Cardiac atrium fibroblast (primary cell): ENCODE results near the gene NDUFAF2. TPM values are rescaled to one million over a fixed set of nuclear protein-coding genes. Genes with fewer than 3 reads are reported as not detected.

Experiments
- total RNA-seq: library from RNA; depleted of rRNA; stranded (reverse); fragments of >200 nt; gene quantifications from 2 replicates; pipeline ENCODE4 v1.2.3, GENCODE V29; 2015

The NDUFAF2 gene, protein sequence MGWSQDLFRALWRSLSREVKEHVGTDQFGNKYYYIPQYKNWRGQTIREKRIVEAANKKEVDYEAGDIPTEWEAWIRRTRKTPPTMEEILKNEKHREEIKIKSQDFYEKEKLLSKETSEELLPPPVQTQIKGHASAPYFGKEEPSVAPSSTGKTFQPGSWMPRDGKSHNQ
- 24.4 and 27.1 TPM in 2 replicates for total RNA-seq

DNA sequence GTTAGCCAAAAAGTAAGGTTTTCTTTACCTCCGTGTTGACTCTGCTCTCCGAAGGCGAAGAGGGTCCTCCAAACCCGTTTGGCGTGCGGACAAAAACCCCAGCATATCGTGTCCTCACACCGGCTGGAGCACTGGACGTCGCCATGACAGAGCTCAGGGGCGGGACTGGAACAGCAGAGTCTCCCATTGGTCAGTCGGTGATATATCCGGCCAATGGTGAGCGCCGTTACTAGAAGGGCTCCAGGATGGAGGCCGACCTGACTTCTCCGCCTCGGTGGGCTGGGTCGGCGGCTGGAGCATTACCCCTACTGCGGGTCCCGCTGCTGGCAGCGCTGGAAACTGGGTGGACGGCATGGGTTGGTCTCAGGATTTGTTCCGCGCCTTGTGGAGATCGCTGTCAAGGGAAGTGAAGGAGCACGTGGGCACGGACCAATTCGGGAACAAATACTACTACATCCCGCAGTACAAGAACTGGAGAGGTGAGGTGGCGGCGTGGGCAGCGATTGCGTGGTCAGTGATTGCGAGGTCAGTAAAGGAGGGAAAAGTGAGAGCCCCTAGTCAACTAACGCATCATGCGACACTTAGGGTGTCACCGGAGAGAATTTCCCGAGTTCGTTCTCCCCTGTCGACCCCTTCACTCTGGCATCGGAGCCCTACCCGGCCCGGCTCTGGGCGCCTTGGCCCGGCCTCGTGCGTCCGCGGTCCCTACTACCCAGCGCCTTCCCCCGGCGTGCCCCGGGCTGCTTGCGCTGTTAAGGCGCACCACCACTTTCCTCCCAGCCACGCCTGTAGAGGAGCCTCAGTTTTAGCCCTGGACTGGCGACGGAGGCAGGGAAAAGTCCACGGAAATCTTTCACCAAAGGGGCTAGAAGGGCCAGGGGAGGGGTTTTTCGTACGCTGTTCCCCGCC is at the start of gene NDUFAF2, which contains the start of gene ERCC8:
TSS of gene NDUFAF2 (plus strand) at position 302 of the 909 bp plus-strand sequence. CDS start at position 353, 51 bp downstream.
TSS of gene ERCC8 (minus strand) at position 167 of the 909 bp plus-strand sequence. CDS start at position 105, 62 bp downstream.

DNA sequence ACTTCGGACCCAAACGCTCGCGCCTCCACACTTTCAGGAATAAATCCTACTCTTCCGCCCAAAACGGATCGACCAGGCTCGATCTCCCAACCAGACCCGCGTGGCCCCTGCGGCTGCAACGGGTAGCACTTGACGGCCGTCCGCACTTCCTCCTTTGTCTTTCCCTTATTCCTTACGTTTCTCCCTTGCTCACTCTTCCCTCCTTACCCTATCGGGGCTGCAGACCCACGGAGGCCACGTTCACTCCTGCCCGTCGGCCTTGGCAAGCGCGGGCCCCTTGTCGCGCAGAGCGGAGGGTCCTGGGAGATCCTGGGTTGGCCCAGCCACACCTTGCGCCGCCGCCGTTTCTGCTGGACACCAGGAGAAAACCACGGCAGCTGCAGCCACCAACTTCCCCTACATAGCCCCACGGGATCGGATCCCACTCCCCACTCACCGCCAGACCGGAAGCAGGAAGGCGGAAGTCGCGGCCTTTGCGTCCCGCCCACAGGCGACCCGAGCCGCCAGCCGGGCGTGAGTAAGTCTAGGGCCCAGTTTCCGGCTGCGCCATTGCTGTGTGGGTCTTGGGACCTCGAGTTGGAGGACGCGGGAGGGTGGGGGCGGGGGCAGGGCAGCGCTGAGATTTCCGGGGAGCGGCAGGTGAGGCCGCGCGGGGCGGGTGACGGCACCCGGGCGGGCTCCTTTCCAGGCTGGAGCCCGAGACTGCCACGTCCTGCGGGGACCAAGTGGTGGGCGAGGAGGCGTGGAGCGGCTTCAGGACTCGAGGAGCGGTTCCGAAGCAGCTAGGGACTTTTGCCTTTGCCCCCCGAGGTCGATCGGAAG is 217.2 kb downstream of the NDUFAF2 start, which contains the start of gene SMIM15:
TSS of gene SMIM15 (minus strand) at position 459 of the 822 bp plus-strand sequence. CDS start 2,297 bp downstream, outside the sequence.

Other genes with a start within 250 kb of the NDUFAF2 start
- 1.3 and 4.9 TPM in 2 replicates for gene DEPDC1B, start 245.0 kb upstream of the NDUFAF2 start, total RNA-seq
- gene ELOVL7, start 100.9 kb upstream of the NDUFAF2 start, total RNA-seq = 0.16 TPM in 1 of 2 replicates, not detected in the other
- 10.5 and 12.8 TPM in 2 replicates for gene ERCC8, start 135 bp upstream of the NDUFAF2 start, total RNA-seq
- gene SMIM15, start 217.3 kb downstream of the NDUFAF2 start, total RNA-seq = 25.6 and 44.4 TPM in 2 replicates